NCI-H2171 (cell line): ENCODE results near the gene CDX4.
"Not testable (repeated sequence)": the region's sequence is repeated elsewhere in the genome, so short reads cannot be mapped to it uniquely, and the experiment has no call there.

ENCODE experiments used
- DNase-seq: peaks from one replicate; lab custom pipeline; 2025; lab: John Stamatoyannopoulos, UW

CDX4 gene

DNA sequence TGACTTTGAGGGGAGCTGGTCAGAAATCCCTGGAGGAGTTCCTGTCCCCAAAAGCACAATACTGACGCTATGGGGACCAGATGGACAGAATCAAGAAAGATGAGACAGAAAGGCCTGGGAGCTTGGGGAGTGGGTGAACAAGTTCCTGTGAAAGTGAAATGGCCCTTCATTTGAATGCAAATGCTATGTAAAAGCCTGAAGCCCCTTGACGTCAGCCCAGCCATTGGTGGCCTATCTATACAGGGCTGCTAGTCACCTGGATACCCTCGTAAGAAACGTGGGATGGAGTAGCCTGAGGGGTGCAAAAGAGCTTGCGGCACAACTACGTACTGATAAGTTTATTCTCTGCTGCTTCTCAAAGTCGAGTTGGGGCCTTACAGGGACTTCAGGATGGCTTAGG lies at the start of gene CDX4:
Gene CDX4 (plus strand): TSS at position 223 of the 400 bp plus-strand sequence. CDS start 201 bp downstream, outside the sequence.
- no peak for DNase-seq

GRCh38 chrX:73398185-73398914 lies 48.5 kb upstream of the CDX4 start:
- DNase-seq: no peak

GRCh38 chrX:73400136-73400748 lies 46.6 kb upstream of the CDX4 start:
- no peak for DNase-seq

DNA sequence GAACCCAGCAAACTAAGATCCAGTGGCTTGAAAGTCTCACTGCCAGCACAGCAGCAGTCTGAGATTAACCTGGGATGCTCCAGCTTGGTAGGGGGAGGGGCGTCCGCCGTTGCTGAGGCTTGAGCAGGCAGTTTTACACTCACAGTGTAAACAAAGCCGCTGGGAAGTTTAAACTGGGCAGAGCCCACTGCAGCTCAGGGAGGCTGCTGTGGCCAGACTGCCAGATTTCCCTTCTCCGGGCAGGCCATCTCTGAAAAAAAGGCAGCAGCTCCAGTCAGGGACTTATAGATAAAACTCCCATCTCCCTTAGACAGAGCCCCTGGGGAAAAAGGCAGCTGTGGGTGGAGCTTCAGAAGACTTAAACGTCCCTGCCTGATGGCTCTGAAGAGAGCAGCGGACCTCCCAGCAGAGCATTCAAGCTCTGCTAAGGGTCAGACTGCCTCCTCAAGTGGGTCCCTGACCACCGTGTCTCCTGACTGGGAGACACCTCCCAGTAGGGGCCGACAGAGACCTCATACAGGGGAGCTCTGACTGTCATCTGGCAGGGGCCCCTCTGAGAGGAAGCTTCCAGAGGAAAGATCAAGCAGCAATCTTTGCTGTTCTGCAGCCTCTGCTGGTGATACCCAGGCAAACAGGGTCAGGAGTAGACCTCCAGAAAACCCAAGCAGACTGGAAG lies 45.1 kb upstream of the CDX4 start:
- no peak for DNase-seq

DNA sequence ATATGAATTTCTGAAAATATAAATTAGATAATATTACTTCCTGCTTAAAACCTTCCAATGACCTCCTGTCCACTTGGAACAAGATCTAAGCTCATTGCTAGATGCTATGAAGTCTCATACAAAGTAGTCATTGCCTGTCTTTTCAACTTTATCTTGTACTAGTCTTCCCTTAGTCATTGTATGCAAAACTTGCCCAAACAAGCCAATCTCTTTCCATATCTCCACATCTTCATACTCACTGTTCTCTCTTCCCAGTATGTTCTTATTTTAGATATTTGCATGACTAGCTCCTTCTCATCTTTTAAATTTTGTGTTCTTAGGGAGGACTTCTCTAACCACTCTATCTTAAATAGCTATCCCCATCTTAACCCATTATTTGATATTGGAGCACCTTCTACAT lies 33.9 kb upstream of the CDX4 start:
- DNase-seq: no peak

DNA sequence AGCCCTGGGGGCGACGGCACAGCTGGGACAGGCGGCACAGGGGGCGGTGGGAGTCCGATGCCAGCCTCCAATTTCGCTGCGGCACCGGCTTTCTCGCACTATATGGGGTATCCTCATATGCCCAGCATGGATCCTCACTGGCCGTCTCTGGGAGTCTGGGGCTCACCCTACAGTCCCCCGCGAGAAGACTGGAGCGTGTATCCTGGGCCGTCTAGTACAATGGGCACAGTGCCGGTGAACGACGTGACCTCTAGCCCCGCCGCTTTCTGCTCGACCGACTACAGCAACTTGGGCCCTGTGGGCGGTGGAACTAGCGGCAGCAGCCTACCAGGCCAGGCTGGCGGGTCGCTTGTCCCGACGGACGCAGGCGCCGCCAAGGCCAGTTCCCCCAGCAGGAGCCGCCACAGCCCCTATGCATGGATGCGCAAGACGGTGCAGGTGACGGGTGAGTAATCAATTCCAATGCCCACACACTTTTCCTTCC lies 500 bp downstream of the CDX4 start:
- no peak for DNase-seq

DNA sequence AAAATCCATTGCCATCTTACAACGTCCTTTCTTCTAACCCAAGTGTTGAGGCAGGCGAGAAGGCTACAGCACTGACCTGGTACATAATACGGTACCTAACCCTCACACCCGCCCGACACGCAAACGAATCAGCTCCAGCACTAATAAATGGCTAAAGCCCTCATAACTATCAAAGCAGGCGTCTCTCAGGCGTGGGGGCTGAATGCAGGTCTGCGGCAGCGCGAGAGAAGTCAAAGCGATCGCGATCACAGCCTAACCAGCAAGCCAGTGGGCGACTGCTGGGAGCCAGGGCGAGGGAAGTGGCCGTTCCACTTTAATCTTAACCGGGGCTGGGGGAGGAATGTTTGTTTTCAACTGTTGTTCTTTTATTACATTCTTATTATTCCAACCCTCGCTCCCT lies 1.5 kb downstream of the CDX4 start:
- DNase-seq: no peak

- DNase-seq: no peak
Measured at GRCh38 chrX:73455171-73455570, 8.3 kb downstream of the CDX4 start.

DNA sequence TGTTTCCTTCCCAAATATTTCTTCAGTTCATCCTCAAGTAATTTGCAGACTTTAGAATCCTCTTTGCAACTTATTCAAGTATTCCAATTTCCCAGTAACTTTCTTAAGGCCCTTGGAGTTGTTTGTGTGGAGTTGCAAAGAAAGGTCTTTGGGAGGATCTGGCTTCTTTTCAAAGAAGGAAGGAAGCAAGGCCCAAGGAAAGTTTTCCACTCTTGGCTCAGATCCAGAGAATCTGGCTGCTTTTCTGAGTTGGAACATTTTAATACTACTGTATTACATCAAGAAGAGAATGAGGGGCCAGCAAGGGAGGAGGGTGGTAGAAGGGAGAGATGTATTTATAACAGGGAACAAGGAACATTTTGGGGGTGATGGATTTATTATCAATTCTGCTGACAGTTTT lies 10.5 kb downstream of the CDX4 start:
- DNase-seq: no peak

GRCh38 chrX:73468376-73468775 lies 21.5 kb downstream of the CDX4 start:
- DNase-seq: no peak

DNA sequence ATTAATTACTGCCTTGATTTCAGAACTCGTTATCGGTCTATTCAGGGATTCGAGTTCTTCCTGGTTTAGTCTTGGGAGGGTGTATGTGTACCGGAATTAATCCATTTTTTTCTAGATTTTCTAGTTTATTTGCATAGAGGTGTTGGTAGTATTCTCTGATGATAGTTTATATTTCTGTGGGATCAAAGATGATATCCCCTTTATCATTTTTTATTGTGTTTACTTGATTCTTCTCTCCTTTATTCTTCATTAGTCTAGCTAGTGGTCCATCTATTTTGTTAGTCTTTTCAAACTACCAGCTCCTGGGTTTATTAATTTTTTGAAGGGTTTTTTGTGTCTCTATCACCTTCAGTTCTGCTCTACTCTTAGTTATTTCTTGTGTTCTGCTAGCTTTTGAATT lies 32.1 kb downstream of the CDX4 start:
- peak; percentile 0 for DNase-seq

GRCh38 chrX:73481521-73481920 lies 34.7 kb downstream of the CDX4 start:
- no peak for DNase-seq

- no peak for DNase-seq
Measured at GRCh38 chrX:73490661-73491060, 43.8 kb downstream of the CDX4 start.

DNA sequence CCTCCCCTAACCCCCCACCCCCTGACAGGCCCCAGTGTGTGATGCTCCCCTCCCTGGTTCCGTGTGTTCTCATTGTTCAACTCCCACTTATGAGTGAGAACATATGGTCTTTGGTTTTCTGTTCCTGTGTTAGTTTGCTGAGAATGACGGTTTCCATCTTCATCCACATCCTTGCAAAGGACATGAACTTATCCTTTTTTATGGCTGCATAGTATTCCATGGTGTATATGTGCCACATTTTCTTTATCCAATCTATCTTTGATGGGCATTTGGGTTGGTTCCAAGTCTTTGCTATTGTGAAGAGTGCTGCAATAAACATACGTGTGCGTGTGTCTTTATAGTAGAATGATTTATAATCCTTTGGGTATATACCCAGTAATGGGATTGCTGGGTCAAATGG lies 45.3 kb downstream of the CDX4 start:
- not testable (repeated sequence) for DNase-seq
